HUES48 (cell line): ENCODE measurements around the gene BAMBI.
A peak's percentile ranks its signal among the peaks of the same experiment; 100 is the strongest.

Source experiments
- H3K27ac ChIP-seq: one replicate; pipeline ENCODE4 v1.7.0; 2013; ENCODE audit warnings: low read depth, low read length, inconsistent platforms
- H3K27me3 ChIP-seq: 2 replicates; pipeline ENCODE4 v1.6.1; 2013; ENCODE audit warnings: mild to moderate bottlenecking, low read length; ENCODE audit not compliant: control insufficient read depth, insufficient read depth
- H3K36me3 ChIP-seq: 2 replicates; pipeline ENCODE4 v1.6.1; 2013; ENCODE audit warnings: low read length; ENCODE audit not compliant: control insufficient read depth, insufficient read depth
- H3K4me1 ChIP-seq: 2 replicates; pipeline ENCODE4 v1.6.1; 2013; ENCODE audit warnings: mild to moderate bottlenecking, low read length; ENCODE audit not compliant: control insufficient read depth, insufficient read depth
- H3K4me3 ChIP-seq: 2 replicates; pipeline ENCODE4 v1.5.1; 2013; ENCODE audit warnings: mild to moderate bottlenecking, low read depth, low read length
- H3K9ac ChIP-seq: 2 replicates; pipeline ENCODE4 v1.6.1; 2013; ENCODE audit warnings: mild to moderate bottlenecking, low read depth, low read length, moderate library complexity
- H3K9me3 ChIP-seq: 2 replicates; pipeline ENCODE4 v1.6.1; 2013; ENCODE audit warnings: low read length; ENCODE audit not compliant: control insufficient read depth, insufficient read depth

Gene BAMBI

GRCh38 chr10:28676968-28677887 lies at the start of gene BAMBI:
TSS of gene BAMBI (plus strand) at chr10:28677521. CDS start at chr10:28677898, 377 bp downstream.
- Histone ChIP-seq H3K4me3 (peak within 1 kb of the TSS; percentile 96), H3K4me1 (peaks cover 26% of the 10 kb centered on the region)

GRCh38 chr10:28628184-28628893 lies 49.0 kb upstream of the BAMBI start:
- H3K4me3 ChIP-seq = no peak overlapping the region
- H3K4me1 ChIP-seq = no peaks in the 10 kb centered on the region
- no peaks in the 10 kb centered on the region for H3K36me3 ChIP-seq
- no peaks in the 10 kb centered on the region for H3K27me3 ChIP-seq
- H3K27ac ChIP-seq = no peak overlapping the region
- no peak overlapping the region for H3K9ac ChIP-seq
- no peaks in the 10 kb centered on the region for H3K9me3 ChIP-seq

More at GRCh38 chr10:28676968-28677887, at the start of gene BAMBI:
- Histone ChIP-seq H3K9ac (peak within 1 kb of the TSS; percentile 54), H3K36me3 (peaks cover 10% of the 10 kb centered on the region), H3K9me3 (no peaks in the 10 kb centered on the region), H3K27me3 (peaks cover 8% of the 10 kb centered on the region; the same call in 1 of the 2 replicates), H3K27ac (peak within 1 kb of the TSS; percentile 85)

- no peak overlapping the region for H3K27ac ChIP-seq
- no peaks in the 10 kb centered on the region for H3K4me1 ChIP-seq
- H3K4me3 ChIP-seq = no peak overlapping the region
- no peak overlapping the region for H3K9ac ChIP-seq
- H3K27me3 ChIP-seq = no peaks in the 10 kb centered on the region
- H3K9me3 ChIP-seq = no peaks in the 10 kb centered on the region
- H3K36me3 ChIP-seq = no peaks in the 10 kb centered on the region
Observed at GRCh38 chr10:28631896-28632583, 45.3 kb upstream of the BAMBI start.

- no peaks in the 10 kb centered on the region for H3K9me3 ChIP-seq
- H3K36me3 ChIP-seq = no peaks in the 10 kb centered on the region
Observed at GRCh38 chr10:28632584-28632945, 44.8 kb upstream of the BAMBI start.

GRCh38 chr10:28633750-28634149 lies 43.6 kb upstream of the BAMBI start:
- Histone ChIP-seq H3K27ac (no peak overlapping the region), H3K36me3 (no peaks in the 10 kb centered on the region), H3K27me3 (no peaks in the 10 kb centered on the region), H3K9me3 (no peaks in the 10 kb centered on the region), H3K4me3 (no peak overlapping the region), H3K9ac (no peak overlapping the region), H3K4me1 (no peaks in the 10 kb centered on the region)

More at GRCh38 chr10:28632584-28632945, 44.8 kb upstream of the BAMBI start:
- H3K27me3 ChIP-seq = no peaks in the 10 kb centered on the region
- no peak overlapping the region for H3K27ac ChIP-seq
- H3K9ac ChIP-seq = no peak overlapping the region
- H3K4me1 ChIP-seq = no peaks in the 10 kb centered on the region
- H3K4me3 ChIP-seq = no peak overlapping the region

- H3K27me3 ChIP-seq = no peaks in the 10 kb centered on the region
- no peaks in the 10 kb centered on the region for H3K9me3 ChIP-seq
- H3K36me3 ChIP-seq = no peaks in the 10 kb centered on the region
- H3K4me1 ChIP-seq = no peaks in the 10 kb centered on the region
- H3K27ac ChIP-seq = no peak overlapping the region
- no peak overlapping the region for H3K9ac ChIP-seq
- no peak overlapping the region for H3K4me3 ChIP-seq
Observed at GRCh38 chr10:28637346-28637745, 40.0 kb upstream of the BAMBI start.

- Histone ChIP-seq H3K27ac (no peak overlapping the region), H3K9me3 (no peaks in the 10 kb centered on the region), H3K36me3 (no peaks in the 10 kb centered on the region), H3K4me1 (no peaks in the 10 kb centered on the region), H3K9ac (no peak overlapping the region), H3K27me3 (no peaks in the 10 kb centered on the region), H3K4me3 (no peak overlapping the region)
Observed at GRCh38 chr10:28638392-28638791, 38.9 kb upstream of the BAMBI start.

- Histone ChIP-seq H3K9ac (no peak overlapping the region), H3K36me3 (no peaks in the 10 kb centered on the region), H3K4me1 (no peaks in the 10 kb centered on the region), H3K27me3 (no peaks in the 10 kb centered on the region), H3K4me3 (no peak overlapping the region), H3K27ac (no peak overlapping the region), H3K9me3 (no peaks in the 10 kb centered on the region)
Observed at GRCh38 chr10:28640551-28640950, 36.8 kb upstream of the BAMBI start.

GRCh38 chr10:28644647-28645046 lies 32.7 kb upstream of the BAMBI start:
- no peak overlapping the region for H3K9ac ChIP-seq
- H3K27ac ChIP-seq = no peak overlapping the region
- H3K36me3 ChIP-seq = no peaks in the 10 kb centered on the region
- no peaks in the 10 kb centered on the region for H3K4me1 ChIP-seq
- H3K4me3 ChIP-seq = no peak overlapping the region
- no peaks in the 10 kb centered on the region for H3K27me3 ChIP-seq
- 0 out of 2 replicates have a peak, but pooled peaks cover 5% of the 10 kb centered on the region for H3K9me3 ChIP-seq

GRCh38 chr10:28652106-28652505 lies 25.2 kb upstream of the BAMBI start:
- H3K4me1 ChIP-seq = no peaks in the 10 kb centered on the region
- H3K9me3 ChIP-seq = 0 out of 2 replicates have a peak, but pooled peaks cover 5% of the 10 kb centered on the region
- no peak overlapping the region for H3K9ac ChIP-seq
- H3K27me3 ChIP-seq = no peaks in the 10 kb centered on the region
- H3K4me3 ChIP-seq = no peak overlapping the region
- no peak overlapping the region for H3K27ac ChIP-seq
- H3K36me3 ChIP-seq = no peaks in the 10 kb centered on the region
